ENCODE data around the gene ALDH1B1. TPM values are rescaled to one million over a fixed set of nuclear protein-coding genes. Genes with fewer than 3 reads are reported as not detected.

ALDH1B1 gene
- total RNA-seq, 4 donors from 2014 or later, result 1.6 to 23.7 (median 7.7) TPM

DNA sequence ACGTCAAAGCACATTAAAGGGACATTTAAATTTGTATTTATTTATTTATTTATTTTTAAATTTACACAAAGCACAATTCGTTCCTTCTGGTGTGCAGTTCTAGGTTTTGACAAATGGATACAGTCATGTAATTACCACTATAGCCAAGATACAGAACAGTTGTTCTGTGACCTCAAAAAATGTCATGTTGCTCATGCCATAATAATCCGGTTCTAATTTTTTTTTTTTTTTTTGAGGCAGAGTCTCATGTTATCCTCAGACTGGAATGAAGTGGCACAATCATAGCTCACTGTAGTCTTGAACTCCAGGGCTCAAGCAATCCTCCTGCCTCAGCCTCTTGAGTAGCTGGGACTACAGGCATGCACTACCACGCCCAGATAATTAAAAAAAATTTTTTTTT, 24.0 kb downstream of the ALDH1B1 start:
- no peaks in the 10 kb centered on the region for H3K4me1 ChIP-seq
- no peak for DNase-seq

DNA sequence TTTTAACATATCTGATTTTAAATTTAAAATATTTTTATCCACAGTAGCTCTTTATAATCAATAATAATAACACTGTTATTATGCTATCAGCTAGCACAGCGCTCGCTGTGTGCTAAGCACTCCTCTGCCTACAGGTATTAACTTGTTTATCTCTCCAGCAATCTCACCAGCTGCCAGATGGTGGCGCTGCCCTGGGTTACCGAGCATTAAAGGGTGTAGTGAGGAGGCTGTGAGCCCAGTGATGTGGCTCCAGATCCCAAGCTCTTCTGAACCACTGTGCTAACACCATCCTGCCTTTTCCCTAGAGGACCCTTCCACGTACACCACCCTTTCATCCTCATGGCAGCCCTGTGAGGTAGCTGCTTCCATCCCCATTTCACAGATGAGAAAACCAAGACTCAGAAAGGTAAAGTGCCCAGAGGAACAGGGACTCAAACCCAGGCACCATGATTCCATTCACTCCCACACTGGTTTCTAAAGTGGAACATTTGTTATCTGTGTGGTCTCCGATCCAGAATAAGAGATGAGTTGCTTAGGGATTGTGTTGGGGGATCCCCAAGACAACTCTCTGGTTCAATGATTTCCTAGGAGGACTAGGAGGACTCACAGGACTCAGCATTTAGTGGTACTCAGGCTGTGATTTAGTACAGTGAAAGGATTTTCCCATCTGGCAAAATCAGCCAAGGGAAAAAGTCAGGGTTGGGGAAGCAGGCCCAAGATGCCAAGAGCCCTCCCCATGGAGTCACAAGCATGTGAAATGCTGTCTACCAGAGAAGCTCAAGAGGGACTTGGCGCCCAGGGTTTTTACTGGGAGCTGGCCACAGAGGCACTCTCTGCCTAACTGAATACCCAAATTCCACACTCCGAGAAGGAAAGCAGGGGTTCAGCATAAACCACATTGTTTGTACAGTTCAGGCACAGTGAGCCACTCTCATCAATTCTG, 24.8 kb downstream of the ALDH1B1 start:
- Histone ChIP-seq H3K4me1 (no peaks in the 10 kb centered on the region), H3K4me3 (no peak overlapping the region), H3K36me3 (no peaks in the 10 kb centered on the region), H3K9me3 (no peaks in the 10 kb centered on the region), H3K27me3 (peaks cover 0 to 79% (median 0%) of the 10 kb centered on the region in 4 donors), H3K27ac (no peak overlapping the region)
- intact Hi-C loops (cut with DNase I), result no loop called here
- 64 to 66% methylated on average over 8 of the region's 8 CpGs for WGBS, 2 donors
- no peak for DNase-seq
- TF ChIP-seq, protein P1, sequence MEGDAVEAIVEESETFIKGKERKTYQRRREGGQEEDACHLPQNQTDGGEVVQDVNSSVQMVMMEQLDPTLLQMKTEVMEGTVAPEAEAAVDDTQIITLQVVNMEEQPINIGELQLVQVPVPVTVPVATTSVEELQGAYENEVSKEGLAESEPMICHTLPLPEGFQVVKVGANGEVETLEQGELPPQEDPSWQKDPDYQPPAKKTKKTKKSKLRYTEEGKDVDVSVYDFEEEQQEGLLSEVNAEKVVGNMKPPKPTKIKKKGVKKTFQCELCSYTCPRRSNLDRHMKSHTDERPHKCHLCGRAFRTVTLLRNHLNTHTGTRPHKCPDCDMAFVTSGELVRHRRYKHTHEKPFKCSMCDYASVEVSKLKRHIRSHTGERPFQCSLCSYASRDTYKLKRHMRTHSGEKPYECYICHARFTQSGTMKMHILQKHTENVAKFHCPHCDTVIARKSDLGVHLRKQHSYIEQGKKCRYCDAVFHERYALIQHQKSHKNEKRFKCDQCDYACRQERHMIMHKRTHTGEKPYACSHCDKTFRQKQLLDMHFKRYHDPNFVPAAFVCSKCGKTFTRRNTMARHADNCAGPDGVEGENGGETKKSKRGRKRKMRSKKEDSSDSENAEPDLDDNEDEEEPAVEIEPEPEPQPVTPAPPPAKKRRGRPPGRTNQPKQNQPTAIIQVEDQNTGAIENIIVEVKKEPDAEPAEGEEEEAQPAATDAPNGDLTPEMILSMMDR (IDR thresholded peaks at IDR 0.05), result peak in 4 of 6 experiments; percentile 16 to 51 (median 28)
- no peak for TF ChIP-seq POLR2A (IDR thresholded peaks at IDR 0.05)

More for the DNA sequence above, 24.0 kb downstream of the ALDH1B1 start:
- WGBS, 2 donors, result 58 to 59% methylated on average over 4 of the region's 4 CpGs
- H3K9me3 ChIP-seq, result no peaks in the 10 kb centered on the region
- intact Hi-C loops (cut with DNase I), result no loop called here
- TF ChIP-seq, protein P1 (IDR thresholded peaks at IDR 0.05), result no peak
- no peak for TF ChIP-seq POLR2A (IDR thresholded peaks at IDR 0.05)
- H3K4me3 ChIP-seq, result no peak overlapping the region
- H3K27ac ChIP-seq, result no peak overlapping the region
- H3K27me3 ChIP-seq, result peaks cover 0 to 77% (median 0%) of the 10 kb centered on the region in 4 donors
- H3K36me3 ChIP-seq, result no peaks in the 10 kb centered on the region

DNA sequence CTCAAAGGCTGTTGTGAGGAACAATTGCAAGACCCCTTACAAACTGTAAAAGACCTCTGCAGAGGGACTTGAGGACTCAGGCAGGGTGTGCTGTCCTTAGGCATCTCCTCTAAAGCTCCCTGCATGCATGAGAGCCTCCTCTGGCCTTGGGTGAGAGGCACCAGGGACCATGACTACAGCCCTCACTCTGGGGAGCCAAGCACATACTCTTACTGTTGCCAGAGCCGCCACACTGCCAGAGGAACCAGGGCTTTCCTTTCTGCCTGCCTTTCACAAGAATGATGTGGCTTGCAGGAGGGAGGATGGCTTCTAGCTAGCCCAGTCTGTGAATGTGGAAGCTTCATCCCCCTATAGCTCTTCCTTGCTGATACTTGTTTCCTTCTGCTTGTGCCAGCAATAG, 25.9 kb downstream of the ALDH1B1 start:
- intact Hi-C loops (cut with DNase I), result no loop called here
- Histone ChIP-seq H3K4me1 (peaks cover 0 to 1% (median 0%) of the 10 kb centered on the region in 3 donors), H3K27me3 (peaks cover 0 to 79% (median 0%) of the 10 kb centered on the region in 4 donors), H3K27ac (no peak overlapping the region), H3K36me3 (no peaks in the 10 kb centered on the region), H3K9me3 (no peaks in the 10 kb centered on the region), H3K4me3 (no peak overlapping the region)
- no CpG with 5 or more reads among the region's 1 CpG for WGBS, 2 donors
- TF ChIP-seq, protein P1 (IDR thresholded peaks at IDR 0.05), result no peak
- no peak for TF ChIP-seq POLR2A (IDR thresholded peaks at IDR 0.05)
- DNase-seq, result no peak

DNA sequence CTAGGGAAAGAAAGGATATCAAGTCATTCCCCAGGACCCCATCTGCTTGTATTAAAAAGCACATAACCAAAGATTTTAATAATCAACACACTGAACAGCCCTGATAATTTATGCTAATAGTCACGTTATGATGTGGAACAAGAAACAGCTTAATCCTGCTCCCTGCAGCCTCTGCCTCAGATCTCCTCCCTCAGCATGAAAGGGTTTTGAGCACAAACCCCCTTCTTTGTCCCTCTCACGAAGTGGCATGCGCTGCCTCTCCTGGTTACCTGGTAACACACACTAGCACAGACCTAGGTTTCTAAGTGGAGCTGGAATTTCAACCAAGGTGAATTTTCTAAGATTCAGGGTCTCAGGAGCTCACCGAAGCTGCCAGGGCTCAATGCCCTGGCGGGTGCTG, 26.7 kb downstream of the ALDH1B1 start:
- Histone ChIP-seq H3K4me3 (no peak overlapping the region), H3K27me3 (peaks cover 0 to 79% (median 0%) of the 10 kb centered on the region in 4 donors), H3K36me3 (no peaks in the 10 kb centered on the region), H3K9me3 (no peaks in the 10 kb centered on the region), H3K4me1 (peaks cover 0 to 10% (median 0%) of the 10 kb centered on the region in 3 donors), H3K27ac (no peak overlapping the region)
- 64 to 73% methylated on average over 5 of the region's 5 CpGs for WGBS, 2 donors
- TF ChIP-seq POLR2A (IDR thresholded peaks at IDR 0.05), result no peak
- TF ChIP-seq, protein P1 (IDR thresholded peaks at IDR 0.05), result no peak
- intact Hi-C loops (cut with DNase I), result no loop called here
- DNase-seq, result no peak

DNA sequence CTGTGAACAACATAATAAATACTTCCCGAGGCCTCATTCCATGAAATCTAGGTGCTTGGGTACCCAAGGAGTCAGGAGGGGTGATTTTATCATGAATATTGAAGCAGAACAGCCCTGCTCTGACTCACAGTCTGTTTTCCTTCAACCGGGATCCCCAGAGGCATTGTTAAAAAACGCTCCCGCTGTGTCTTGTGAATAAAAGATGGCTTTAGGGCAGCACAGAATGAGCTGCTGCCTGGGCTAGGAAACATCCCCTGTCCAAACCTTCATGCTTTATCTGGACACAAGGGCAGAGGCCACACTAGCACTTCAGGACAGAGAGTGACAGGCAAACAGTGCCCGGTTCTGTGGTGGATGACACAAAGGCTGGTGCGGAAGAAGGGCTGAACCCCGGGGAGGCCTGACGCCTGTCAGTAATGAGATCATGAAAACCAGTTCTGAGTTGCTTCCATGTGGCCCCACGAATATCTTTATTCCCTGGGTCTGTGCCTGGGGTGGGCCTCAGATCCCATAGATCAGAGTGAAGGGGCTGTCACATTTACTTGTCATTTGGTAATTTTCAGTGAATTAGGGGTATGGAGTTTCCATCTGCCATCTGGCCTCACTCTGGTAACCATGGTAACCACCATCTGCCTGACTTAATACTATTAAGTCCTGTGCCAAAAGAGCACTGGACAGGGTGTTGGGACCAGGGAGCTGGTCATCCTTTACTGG, 29.2 kb downstream of the ALDH1B1 start:
- no peak overlapping the region for H3K4me3 ChIP-seq
- intact Hi-C loops (cut with DNase I), result no loop called here
- no peak for DNase-seq
- 49 to 53% methylated on average over 7 to 8 of the region's 9 CpGs for WGBS, 2 donors
- peaks cover 0 to 16% (median 0%) of the 10 kb centered on the region in 3 donors for H3K4me1 ChIP-seq
- no peaks in the 10 kb centered on the region for H3K36me3 ChIP-seq
- TF ChIP-seq POLR2A (IDR thresholded peaks at IDR 0.05), result no peak
- TF ChIP-seq, protein P1 (IDR thresholded peaks at IDR 0.05), result no peak
- H3K27ac ChIP-seq, result no peak overlapping the region
- peaks cover 0 to 85% (median 2%) of the 10 kb centered on the region in 4 donors for H3K27me3 ChIP-seq
- no peaks in the 10 kb centered on the region for H3K9me3 ChIP-seq
